NCI-H2029 (cell line): ENCODE measurements around the gene USP7.

Experiments used
- DNase-seq: peaks from one replicate; lab custom pipeline; 2025; lab: John Stamatoyannopoulos, UW

The USP7 gene

GRCh38 chr16:8900343-8900742 lies 63.4 kb downstream of the USP7 start:
- no peak for DNase-seq

DNA sequence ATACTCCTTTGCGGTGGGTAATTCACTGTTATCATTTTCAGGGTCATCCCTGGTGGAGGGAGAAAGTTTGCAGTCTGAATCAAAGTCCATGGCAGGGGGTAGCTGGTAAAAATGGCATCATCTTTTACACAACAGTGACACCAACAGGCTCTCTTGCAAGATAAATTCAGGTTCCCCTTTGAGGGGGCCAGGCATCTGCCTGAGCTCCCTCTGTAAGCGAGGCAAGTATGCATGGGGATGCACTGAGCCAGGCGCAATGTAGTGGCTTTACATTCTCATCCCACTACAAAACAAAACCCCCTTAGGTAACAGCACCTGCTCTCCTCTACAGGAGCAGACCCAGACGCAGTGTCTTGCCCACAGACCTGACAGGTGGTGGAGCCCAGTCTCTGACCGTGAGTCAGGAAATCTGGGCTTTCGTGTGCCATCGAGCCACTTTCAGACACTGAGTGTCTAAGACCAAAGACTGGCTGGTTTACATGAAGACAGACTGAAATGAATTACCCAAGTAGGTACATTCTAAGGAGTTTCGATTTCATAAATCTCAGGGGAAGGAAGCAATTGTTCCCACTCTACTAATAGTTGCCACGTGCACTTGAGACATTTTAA lies 63.9 kb downstream of the USP7 start:
- no peak for DNase-seq

DNA sequence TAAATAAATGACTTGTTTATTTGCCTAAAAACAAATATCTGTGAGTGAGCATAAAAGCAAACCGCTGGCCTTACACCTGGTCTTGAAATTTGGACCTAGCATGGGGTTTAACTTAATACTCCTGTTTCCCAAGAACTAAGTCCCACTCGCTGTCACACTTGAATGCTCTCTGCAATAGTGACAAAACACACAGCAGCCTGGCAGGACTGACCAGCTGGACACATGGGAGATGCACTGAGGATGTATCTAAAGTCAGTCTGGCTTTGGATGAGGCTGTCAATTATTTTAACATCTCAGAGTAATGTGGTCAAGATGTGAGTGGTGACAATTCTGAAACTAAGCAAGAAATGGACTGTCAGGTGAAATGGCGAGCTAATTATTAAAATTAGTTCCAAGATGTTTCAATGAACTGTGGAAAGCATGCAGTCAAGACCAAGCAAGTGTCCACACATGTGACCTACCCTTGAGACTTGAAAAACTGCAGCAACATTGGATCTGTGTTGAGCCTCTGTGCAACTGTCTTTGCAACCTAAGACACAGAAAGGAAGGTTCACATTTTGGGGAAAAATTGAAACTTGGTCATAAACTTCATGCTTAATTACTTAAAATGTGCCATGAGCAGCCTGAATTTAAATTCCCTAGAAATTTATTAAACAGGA lies 64.9 kb downstream of the USP7 start:
- DNase-seq, result no peak

- DNase-seq, result no peak
Measured at GRCh38 chr16:8894736-8895334, 68.9 kb downstream of the USP7 start.

- no peak for DNase-seq
Measured at GRCh38 chr16:8893976-8894690, 69.6 kb downstream of the USP7 start.

GRCh38 chr16:8893426-8893825 lies 70.3 kb downstream of the USP7 start:
- no peak for DNase-seq

GRCh38 chr16:8892101-8892575 lies 71.6 kb downstream of the USP7 start:
- DNase-seq, result no peak

GRCh38 chr16:8890549-8890921 lies 73.2 kb downstream of the USP7 start:
- no peak for DNase-seq

- no peak for DNase-seq
Measured at GRCh38 chr16:8889893-8890548, 73.7 kb downstream of the USP7 start.

GRCh38 chr16:8888951-8889892 lies 74.5 kb downstream of the USP7 start:
- no peak for DNase-seq

DNA sequence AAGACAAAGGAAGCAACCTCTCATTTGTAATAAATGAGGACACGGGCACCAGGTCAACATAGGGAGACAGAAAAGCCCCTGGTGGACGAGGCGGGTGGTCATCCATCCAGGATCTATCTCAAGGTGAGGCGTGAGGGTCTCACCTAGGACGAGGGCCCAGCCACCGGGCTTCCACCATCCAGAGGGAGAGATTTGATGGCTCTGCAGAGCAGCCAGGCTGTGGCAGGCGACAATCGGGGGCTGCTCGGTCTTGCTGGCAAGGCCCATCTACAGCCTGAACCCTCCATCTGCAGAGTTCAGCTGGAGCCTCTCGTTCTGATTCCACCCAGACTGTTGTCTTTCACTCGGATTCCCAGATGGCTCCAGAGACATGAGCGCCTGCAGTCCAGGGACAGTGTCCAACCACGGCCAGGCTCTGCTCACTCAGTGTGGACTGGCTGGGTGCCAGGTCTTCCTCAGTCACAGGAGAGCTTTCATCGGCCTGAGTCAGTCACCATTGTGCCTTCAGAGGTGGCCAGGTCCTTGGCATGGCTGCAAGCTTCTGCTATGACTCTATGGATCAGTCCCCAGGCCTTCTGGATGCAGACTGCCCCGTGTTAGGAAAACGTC lies 75.7 kb downstream of the USP7 start:
- peak; percentile 54 for DNase-seq

- no peak for DNase-seq
Measured at GRCh38 chr16:8887431-8887765, 76.3 kb downstream of the USP7 start.

DNA sequence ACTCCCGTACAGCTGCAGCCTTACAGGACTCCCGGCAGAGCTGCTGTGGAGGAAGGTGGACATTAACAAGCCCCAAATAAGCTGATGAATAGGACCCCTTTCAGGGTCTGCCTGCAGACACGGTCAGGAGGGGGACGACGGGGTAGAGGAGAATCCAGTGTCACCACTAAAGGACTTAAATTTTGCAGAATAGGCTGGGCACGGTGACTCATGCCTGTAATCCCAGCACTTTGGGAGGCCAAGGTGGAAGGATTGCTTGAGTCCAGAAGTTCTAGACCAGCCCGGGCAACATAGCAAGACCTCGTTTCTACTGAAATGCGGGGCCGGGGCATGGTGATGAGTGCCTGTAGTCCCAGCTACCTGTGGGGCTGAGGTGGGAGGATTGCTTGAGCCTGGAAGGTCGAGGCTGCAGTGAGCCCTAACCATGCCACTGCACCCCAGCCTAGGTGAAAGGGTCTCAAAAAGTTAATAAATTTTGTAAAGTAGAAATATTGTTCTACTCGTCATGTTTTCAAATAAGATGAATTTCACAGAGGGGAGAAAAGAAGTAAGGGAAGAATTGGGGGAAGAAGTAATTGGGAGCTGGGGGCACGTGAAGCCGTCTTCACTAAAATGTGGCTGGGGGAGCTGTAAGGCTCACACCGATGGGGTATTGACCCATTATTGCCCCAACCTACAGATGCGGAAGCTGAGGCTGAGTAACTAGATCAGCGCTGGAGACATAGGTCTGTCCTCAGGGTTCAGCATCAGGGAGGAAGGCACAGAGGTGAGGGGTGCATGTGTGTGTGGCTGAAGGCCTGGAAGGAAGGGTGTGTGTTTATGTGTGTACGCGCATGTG lies 76.9 kb downstream of the USP7 start:
- no peak for DNase-seq

DNA sequence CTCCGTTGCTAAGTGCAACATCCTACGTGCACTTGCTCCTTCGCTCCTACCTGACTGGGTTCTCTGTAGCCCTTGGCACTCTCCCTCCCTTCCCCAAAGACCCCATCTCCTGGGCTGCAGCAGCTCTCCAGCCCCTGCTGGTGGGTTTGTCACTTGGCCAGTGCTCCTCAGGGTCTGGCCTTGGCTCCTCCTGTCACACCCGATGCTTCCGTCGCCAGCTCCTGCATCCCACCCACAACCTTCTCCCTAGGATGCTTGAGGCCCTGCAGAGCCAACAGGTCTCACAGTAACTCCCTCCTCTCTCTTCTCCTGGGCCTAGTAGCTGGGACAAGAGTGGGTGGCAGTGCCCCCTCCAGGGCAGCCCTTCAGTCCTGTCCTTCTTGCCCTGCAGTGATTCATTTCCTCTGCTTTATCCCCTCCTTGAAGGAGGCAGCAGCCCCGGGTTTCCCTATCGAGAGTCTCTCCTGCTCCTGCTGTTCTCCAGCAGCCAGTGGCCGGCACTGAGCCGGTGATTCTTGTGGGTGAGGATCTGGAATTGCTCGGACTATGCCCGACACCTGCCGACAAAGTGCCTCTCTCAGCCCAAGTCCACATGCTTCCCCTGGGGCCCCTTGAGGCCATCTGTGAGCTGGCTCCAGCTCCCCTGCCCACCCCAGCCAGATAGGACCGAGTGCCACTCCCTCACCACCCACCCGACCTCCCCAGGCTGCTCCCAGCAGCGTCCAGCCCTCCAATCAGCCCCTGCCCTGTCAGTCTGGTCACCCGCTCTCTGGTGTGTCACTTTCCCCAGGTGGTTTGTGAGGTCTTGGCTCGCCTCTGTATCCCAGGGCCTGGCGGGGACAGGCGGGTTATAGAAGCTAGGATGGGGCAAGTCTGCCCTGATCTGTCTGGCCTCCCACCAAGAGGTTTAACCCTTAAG lies 77.8 kb downstream of the USP7 start:
- DNase-seq, result no peak

DNA sequence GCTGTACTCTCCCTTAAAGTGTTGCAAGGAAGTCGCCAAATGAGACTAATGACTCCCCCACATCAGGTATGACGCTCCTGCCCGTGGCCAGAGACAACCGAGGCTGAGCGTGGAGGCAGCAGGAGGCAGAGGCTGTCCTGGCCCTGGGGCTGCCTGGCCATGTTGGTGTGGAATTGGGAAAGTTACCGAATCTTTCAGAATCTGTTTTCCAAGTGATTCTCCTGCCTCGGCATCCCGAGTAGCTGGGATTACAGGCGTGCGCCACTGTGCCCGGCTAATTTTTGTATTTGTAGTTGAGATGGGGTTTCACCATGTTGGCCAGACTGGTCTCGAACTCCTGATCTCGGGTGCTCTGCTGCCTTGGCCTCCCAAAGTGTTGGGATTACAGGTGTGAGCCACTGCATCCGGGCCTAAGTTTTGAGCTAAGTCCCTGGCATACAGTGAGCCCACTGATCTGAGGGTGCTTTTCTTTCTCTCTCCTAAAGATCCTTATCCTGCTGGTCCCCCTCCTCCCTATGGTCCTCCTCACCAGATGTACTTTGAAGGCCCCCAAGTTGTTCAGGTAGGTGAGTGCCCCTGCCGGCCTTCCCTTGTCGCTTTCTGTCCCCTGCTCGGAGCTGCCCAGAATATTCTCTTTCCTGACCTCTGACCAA lies 80.9 kb downstream of the USP7 start:
- DNase-seq, result no peak

- no peak for DNase-seq
Measured at GRCh38 chr16:8882041-8882617, 81.6 kb downstream of the USP7 start, which contains the start of gene LITAFD. TSS of gene LITAFD (plus strand) at chr16:8882351. CDS start at chr16:8884356, 2,005 bp downstream.

GRCh38 chr16:8880839-8881510 lies 82.7 kb downstream of the USP7 start:
- no peak for DNase-seq
